NB4 (cell line): ENCODE results near the gene SCGB1C2.
A peak's percentile ranks its signal among the peaks of the same experiment; 100 is the strongest.
"Not testable (repeated sequence)": the region's sequence is repeated elsewhere in the genome, so short reads cannot be mapped to it uniquely, and the experiment has no call there.

Source experiments
- DNase-seq: peaks from one replicate; pipeline ENCODE4 v3.0.0; 2010; ENCODE audit warnings: low read depth
- H3K4me3 ChIP-seq: one replicate; pipeline ENCODE4 v1.5.1; 2011; ENCODE audit warnings: mild to moderate bottlenecking, low read depth, low read length, moderate library complexity
- CTCF ChIP-seq: IDR thresholded peaks from one replicate; pipeline ENCODE4 v1.5.1; 2012; ENCODE audit warnings: low read depth, low read length
- MAX ChIP-seq: IDR thresholded peaks from 2 replicates; pipeline ENCODE4 v1.6.1; 2011; ENCODE audit warnings: low read depth, low read length
- MYC ChIP-seq: IDR thresholded peaks from 2 replicates; pipeline ENCODE4 v1.6.1; 2011; ENCODE audit warnings: low read depth, low read length
- POLR2A ChIP-seq: IDR thresholded peaks from 2 replicates; pipeline ENCODE4 v1.6.1; 2011; ENCODE audit warnings: mild to moderate bottlenecking; ENCODE audit not compliant: insufficient read length; ENCODE audit errors: extremely low read depth

SCGB1C2 gene

GRCh38 chr17:137166-137807 lies at the start of gene SCGB1C2:
Gene SCGB1C2, plus strand, starts transcription at chr17:137569. Its CDS starts 22 bp downstream, at chr17:137591.
- not testable (repeated sequence) for DNase-seq, H3K4me3 ChIP-seq

GRCh38 chr17:113111-113510 lies 24.3 kb upstream of the SCGB1C2 start:
- not testable (repeated sequence) for H3K4me3 ChIP-seq
- peak; percentile 60 for DNase-seq

GRCh38 chr17:118339-118917 lies 18.9 kb upstream of the SCGB1C2 start:
- not testable (repeated sequence) for H3K4me3 ChIP-seq
- DNase-seq, result peak; percentile 0

- not testable (repeated sequence) for DNase-seq, H3K4me3 ChIP-seq
Observed at GRCh38 chr17:133932-134331, 3.4 kb upstream of the SCGB1C2 start.

- peak; percentile 2 for TF ChIP-seq CTCF
- not testable (repeated sequence) for DNase-seq, H3K4me3 ChIP-seq
Observed at GRCh38 chr17:134332-134785, 3.0 kb upstream of the SCGB1C2 start.

- not testable (repeated sequence) for H3K4me3 ChIP-seq, DNase-seq
Observed at GRCh38 chr17:135022-135421, 2.3 kb upstream of the SCGB1C2 start.

- H3K4me3 ChIP-seq, DNase-seq: not testable (repeated sequence)
Observed at GRCh38 chr17:135895-136294, 1.5 kb upstream of the SCGB1C2 start.

- not testable (repeated sequence) for H3K4me3 ChIP-seq, DNase-seq
- peak; percentile 21 for TF ChIP-seq CTCF
Observed at GRCh38 chr17:136531-136930, 838 bp upstream of the SCGB1C2 start.

GRCh38 chr17:139401-140205 lies 2.2 kb downstream of the SCGB1C2 start:
- H3K4me3 ChIP-seq, result not testable (repeated sequence)

GRCh38 chr17:142102-142661 lies 4.8 kb downstream of the SCGB1C2 start:
- DNase-seq, result peak; percentile 35
- no peak overlapping the region for H3K4me3 ChIP-seq
- TF ChIP-seq POLR2A, result no peak
- no peak for TF ChIP-seq CTCF
- no peak for TF ChIP-seq MAX
- no peak for TF ChIP-seq MYC

More at GRCh38 chr17:139401-140205, 2.2 kb downstream of the SCGB1C2 start:
- DNase-seq, result not testable (repeated sequence)
